ENCODE measurements around the gene OPCML. TPM values are rescaled to one million over a fixed set of nuclear protein-coding genes. Genes with fewer than 3 reads are reported as not detected.

Gene OPCML
- total RNA-seq, 3 donors from 2014 or later = not detected

DNA sequence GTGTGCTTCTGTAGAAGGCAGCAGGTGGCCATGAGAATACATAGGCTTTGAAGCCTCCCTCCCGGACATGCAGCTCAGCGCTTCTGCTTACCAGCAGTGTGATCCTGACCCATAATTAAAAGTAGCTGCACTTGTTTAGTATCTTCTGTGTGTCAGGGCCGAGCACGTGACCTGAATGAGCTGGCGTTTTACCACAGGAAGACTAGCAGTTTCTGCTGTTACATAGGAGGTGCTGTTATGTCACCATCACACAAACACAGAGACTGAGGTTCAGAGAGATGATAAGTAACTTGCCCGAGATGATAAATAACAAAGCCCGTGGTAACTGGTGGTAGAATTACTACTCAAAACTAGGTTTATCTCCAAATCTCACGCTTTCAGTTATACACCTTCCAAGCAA is 329.5 kb downstream of the OPCML start:
- DNase-seq (no peak), ATAC-seq (no peak)
- Mint-ChIP-seq H3K36me3 (ENCODE audit: insufficient read depth) (no peaks in the 10 kb centered on the region), H3K4me1 (ENCODE audit: low read depth) (no peaks in the 10 kb centered on the region), H3K9me3 (peaks cover 3% of the 10 kb centered on the region), H3K4me3 (no peak overlapping the region), H3K27me3 (ENCODE audit: low read depth) (no peaks in the 10 kb centered on the region)

GRCh38 chr11:133198438-133198837 is 333.9 kb downstream of the OPCML start:
- peaks cover 3% of the 10 kb centered on the region for H3K9me3 Mint-ChIP-seq
- ATAC-seq (no peak), DNase-seq (no peak)
- no peak overlapping the region for H3K4me3 Mint-ChIP-seq
- no peaks in the 10 kb centered on the region for H3K4me1 Mint-ChIP-seq (ENCODE audit: low read depth)
- no peaks in the 10 kb centered on the region for H3K36me3 Mint-ChIP-seq (ENCODE audit: insufficient read depth)
- peaks cover 6% of the 10 kb centered on the region for H3K27me3 Mint-ChIP-seq (ENCODE audit: low read depth)

- Mint-ChIP-seq H3K9me3 (peaks cover 3% of the 10 kb centered on the region), H3K36me3 (ENCODE audit: insufficient read depth) (no peaks in the 10 kb centered on the region), H3K4me1 (ENCODE audit: low read depth) (no peaks in the 10 kb centered on the region), H3K27me3 (ENCODE audit: low read depth) (peaks cover 6% of the 10 kb centered on the region), H3K4me3 (no peak overlapping the region)
- ATAC-seq = no peak
- no peak for DNase-seq
Measured at GRCh38 chr11:133197425-133197824, 334.9 kb downstream of the OPCML start.

- H3K4me3 Mint-ChIP-seq = no peak overlapping the region
Measured at GRCh38 chr11:133191931-133192330, 340.4 kb downstream of the OPCML start.

DNA sequence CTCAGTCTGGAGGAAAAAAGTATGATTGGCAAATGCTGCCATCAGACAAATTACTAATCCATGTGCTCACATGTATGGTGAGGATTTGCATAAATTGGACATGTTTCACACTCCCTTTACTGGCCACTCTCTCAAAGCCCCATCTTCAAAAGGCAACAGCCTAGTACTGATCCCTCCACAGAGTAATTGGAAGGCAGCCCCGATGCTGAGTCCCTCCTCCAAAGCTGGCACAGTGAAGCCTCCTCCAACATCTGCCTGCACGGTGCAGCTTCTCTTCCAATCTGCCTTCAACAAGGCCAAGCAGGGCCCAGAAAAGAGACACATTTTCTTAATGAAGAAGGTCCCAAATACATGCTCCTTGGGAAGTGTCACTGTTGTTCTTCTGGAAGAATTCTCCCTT is 350.6 kb downstream of the OPCML start:
- H3K9me3 Mint-ChIP-seq = no peaks in the 10 kb centered on the region
- no peaks in the 10 kb centered on the region for H3K36me3 Mint-ChIP-seq (ENCODE audit: insufficient read depth)
- H3K4me3 Mint-ChIP-seq = no peak overlapping the region
- DNase-seq = no peak
- ATAC-seq = no peak
- H3K4me1 Mint-ChIP-seq (ENCODE audit: low read depth) = no peaks in the 10 kb centered on the region
- peaks cover 3% of the 10 kb centered on the region for H3K27me3 Mint-ChIP-seq (ENCODE audit: low read depth)

More at GRCh38 chr11:133191931-133192330, 340.4 kb downstream of the OPCML start:
- no peak for ATAC-seq
- H3K36me3 Mint-ChIP-seq (ENCODE audit: insufficient read depth) = no peaks in the 10 kb centered on the region
- no peaks in the 10 kb centered on the region for H3K9me3 Mint-ChIP-seq
- no peaks in the 10 kb centered on the region for H3K4me1 Mint-ChIP-seq (ENCODE audit: low read depth)
- DNase-seq = no peak
- peaks cover 6% of the 10 kb centered on the region for H3K27me3 Mint-ChIP-seq (ENCODE audit: low read depth)

DNA sequence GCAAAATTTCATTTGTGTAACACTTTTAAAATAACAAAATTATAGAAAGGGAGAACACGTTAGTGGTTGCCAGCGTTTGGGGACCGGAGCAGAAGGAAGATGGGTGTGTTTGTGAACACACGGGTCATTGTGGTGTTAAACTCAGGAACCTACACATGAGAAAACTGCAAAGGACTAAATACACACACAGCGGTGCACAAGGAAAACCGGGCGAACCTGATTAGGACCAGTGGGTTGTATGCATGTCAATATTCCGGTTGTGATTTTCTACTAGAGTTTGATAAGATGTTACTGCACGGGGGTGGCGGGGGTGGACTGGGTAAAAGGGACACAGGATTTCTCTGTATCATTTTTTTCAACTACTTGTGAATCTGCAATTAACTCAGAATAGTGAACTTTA is 351.2 kb downstream of the OPCML start:
- no peak for DNase-seq
- Mint-ChIP-seq H3K9me3 (no peaks in the 10 kb centered on the region), H3K27me3 (ENCODE audit: low read depth) (peaks cover 3% of the 10 kb centered on the region), H3K4me1 (ENCODE audit: low read depth) (no peaks in the 10 kb centered on the region), H3K4me3 (no peak overlapping the region), H3K36me3 (ENCODE audit: insufficient read depth) (no peaks in the 10 kb centered on the region)
- ATAC-seq = no peak

GRCh38 chr11:133180201-133180600 is 352.1 kb downstream of the OPCML start:
- DNase-seq (no peak), ATAC-seq (no peak)
- peaks cover 3% of the 10 kb centered on the region for H3K27me3 Mint-ChIP-seq (ENCODE audit: low read depth)
- no peaks in the 10 kb centered on the region for H3K9me3 Mint-ChIP-seq
- no peak overlapping the region for H3K4me3 Mint-ChIP-seq
- no peaks in the 10 kb centered on the region for H3K4me1 Mint-ChIP-seq (ENCODE audit: low read depth)
- no peaks in the 10 kb centered on the region for H3K36me3 Mint-ChIP-seq (ENCODE audit: insufficient read depth)

DNA sequence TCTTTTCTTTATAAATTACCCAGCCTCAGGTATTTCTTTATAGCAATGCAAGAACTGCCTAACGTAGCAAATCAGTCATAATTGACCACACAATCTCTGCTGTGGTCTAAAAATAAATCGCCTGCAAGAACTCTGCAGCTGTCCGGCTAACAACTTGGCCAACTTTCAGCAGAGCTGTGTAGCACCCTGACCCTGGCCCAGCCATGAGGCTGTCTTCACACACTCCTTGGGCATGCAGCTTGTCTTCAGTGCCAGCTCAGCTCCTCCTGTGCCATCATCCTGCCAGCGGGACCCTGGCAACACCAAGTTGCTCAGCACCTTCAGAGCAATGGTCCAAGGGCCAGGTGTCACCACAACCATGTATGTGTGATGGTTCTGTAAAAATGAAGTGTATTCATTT is 355.6 kb downstream of the OPCML start:
- no peak overlapping the region for H3K4me3 Mint-ChIP-seq
- ATAC-seq = no peak
- DNase-seq = no peak
- H3K4me1 Mint-ChIP-seq (ENCODE audit: low read depth) = no peaks in the 10 kb centered on the region
- H3K9me3 Mint-ChIP-seq = no peaks in the 10 kb centered on the region
- peaks cover 3% of the 10 kb centered on the region for H3K27me3 Mint-ChIP-seq (ENCODE audit: low read depth)
- no peaks in the 10 kb centered on the region for H3K36me3 Mint-ChIP-seq (ENCODE audit: insufficient read depth)

DNA sequence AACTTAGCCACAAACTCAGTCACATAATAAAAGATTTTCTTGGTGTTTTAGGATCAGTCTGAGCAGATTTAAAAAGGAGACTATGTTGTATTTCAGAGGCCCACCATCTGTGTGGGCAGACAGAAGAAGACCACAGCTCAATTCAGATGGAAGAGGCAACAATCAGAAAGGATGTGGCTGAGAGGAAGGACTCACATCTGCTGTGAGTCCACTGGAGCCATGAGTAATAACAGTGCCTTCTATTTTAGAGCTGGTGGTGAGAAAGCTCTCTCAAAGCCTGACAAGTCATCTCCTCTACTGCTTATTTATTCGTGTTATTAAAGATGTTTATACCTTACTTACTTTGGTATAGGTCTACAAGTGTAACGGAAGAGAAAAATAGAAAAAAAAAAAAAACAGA is 357.2 kb downstream of the OPCML start:
- H3K4me1 Mint-ChIP-seq (ENCODE audit: low read depth) = no peaks in the 10 kb centered on the region
- H3K4me3 Mint-ChIP-seq = no peak overlapping the region
- ATAC-seq (no peak), DNase-seq (no peak)
- H3K27me3 Mint-ChIP-seq (ENCODE audit: low read depth) = peaks cover 3% of the 10 kb centered on the region
- H3K36me3 Mint-ChIP-seq (ENCODE audit: insufficient read depth) = no peaks in the 10 kb centered on the region
- no peaks in the 10 kb centered on the region for H3K9me3 Mint-ChIP-seq

DNA sequence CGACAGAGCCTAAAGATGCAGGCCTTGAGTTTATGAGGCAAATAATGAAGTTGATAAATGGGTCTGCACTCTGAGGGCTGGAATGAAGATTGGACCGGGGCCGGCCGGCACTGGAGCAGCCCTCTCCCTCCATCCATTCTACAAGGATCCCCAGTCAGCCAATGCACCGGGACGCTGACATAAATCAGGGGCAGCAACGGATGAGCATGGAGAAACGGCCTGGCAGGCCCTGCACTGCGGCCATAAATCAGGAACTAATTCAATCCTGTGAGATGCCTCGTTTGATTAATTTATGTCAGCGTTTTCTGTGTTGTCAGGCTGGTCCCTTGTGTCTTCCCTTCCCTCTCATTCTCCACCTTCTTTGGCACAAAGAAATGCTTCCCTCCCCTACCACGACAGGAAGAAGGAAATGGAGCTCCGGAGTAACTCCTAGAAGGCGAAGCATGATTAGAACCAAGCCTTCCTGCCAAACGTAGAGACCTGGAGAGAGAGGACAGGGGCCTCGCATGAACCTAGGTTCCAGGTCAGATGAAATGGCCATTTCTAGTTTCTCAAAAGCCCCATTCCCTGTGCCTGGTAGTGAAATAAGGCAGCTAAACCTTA is 358.4 kb downstream of the OPCML start:
- H3K36me3 Mint-ChIP-seq (ENCODE audit: insufficient read depth) = no peaks in the 10 kb centered on the region
- no peaks in the 10 kb centered on the region for H3K4me1 Mint-ChIP-seq (ENCODE audit: low read depth)
- no peak for ATAC-seq
- H3K9me3 Mint-ChIP-seq = no peaks in the 10 kb centered on the region
- H3K27me3 Mint-ChIP-seq (ENCODE audit: low read depth) = no peaks in the 10 kb centered on the region
- DNase-seq = no peak
- H3K4me3 Mint-ChIP-seq = no peak overlapping the region

- Mint-ChIP-seq H3K4me1 (ENCODE audit: low read depth) (no peaks in the 10 kb centered on the region), H3K27me3 (ENCODE audit: low read depth) (no peaks in the 10 kb centered on the region), H3K36me3 (ENCODE audit: insufficient read depth) (no peaks in the 10 kb centered on the region), H3K4me3 (no peak overlapping the region), H3K9me3 (no peaks in the 10 kb centered on the region)
- ATAC-seq = no peak
- no peak for DNase-seq
Measured at GRCh38 chr11:133172349-133172748, 360.0 kb downstream of the OPCML start.

DNA sequence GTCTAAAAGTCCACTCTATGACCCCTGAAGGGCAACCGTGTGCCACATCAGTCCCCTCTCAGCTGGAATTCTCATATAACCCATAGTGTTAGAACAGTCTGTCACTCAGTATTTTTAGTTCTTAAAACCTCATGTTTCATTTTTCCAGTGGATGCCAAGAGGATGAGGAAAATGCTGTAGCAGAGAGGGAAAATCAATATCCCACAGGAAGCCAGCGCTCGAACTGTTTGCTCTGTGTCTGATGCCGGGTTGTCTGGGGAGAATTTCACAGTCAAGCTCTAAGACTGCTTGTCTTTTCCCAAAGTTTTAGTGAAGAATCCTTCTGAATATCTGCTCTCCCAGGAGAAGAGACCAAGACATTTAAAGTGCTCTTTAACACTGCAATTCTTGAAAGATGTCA is 360.9 kb downstream of the OPCML start:
- H3K4me3 Mint-ChIP-seq = no peak overlapping the region
- no peak for DNase-seq
- H3K27me3 Mint-ChIP-seq (ENCODE audit: low read depth) = no peaks in the 10 kb centered on the region
- no peaks in the 10 kb centered on the region for H3K36me3 Mint-ChIP-seq (ENCODE audit: insufficient read depth)
- H3K9me3 Mint-ChIP-seq = no peaks in the 10 kb centered on the region
- H3K4me1 Mint-ChIP-seq (ENCODE audit: low read depth) = no peaks in the 10 kb centered on the region
- ATAC-seq = no peak

DNA sequence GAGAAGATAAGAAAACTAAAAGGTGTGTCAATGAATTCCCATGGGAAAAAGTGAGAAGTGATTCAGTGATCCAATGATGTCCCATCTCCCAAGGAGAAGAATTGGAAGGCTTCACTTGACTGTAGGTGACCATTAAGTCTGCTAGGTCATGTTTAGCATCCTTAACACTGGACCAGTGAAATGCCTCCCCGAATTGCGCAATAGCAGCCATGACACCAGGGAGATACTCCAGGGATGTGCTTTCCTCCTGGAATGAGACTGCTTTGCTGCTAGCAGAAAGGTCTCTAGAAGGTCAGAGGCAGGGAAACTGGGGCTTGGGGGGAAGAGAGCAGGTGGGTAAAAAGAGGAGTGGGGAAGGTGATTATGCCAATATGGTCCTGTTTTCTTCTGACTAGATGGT is 364.3 kb downstream of the OPCML start:
- Mint-ChIP-seq H3K4me3 (no peak overlapping the region), H3K9me3 (no peaks in the 10 kb centered on the region), H3K4me1 (ENCODE audit: low read depth) (no peaks in the 10 kb centered on the region), H3K27me3 (ENCODE audit: low read depth) (no peaks in the 10 kb centered on the region), H3K36me3 (ENCODE audit: insufficient read depth) (no peaks in the 10 kb centered on the region)
- DNase-seq = no peak
- ATAC-seq = no peak

DNA sequence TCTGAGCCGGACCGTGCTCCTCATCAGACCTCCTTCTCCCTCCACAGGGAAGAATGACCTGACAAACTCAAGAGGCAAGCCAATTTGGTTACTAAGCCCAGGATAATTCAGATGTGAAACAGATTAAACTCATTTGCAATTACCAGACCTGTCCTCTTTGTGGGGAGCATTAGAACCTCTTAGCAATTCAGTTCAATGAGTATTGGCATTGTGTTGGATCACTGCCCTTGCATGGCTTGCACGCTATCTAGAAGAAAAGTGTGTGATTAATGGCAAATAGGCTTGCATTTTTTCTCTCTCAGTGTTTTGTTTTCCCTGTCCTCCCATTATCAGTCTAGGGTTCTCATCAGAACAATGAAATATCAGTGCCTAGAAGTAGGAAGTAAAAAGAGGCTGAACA is 365.6 kb downstream of the OPCML start:
- Mint-ChIP-seq H3K9me3 (no peaks in the 10 kb centered on the region), H3K27me3 (ENCODE audit: low read depth) (peaks cover 2% of the 10 kb centered on the region), H3K4me1 (ENCODE audit: low read depth) (no peaks in the 10 kb centered on the region), H3K4me3 (no peak overlapping the region), H3K36me3 (ENCODE audit: insufficient read depth) (no peaks in the 10 kb centered on the region)
- ATAC-seq (no peak), DNase-seq (no peak)

GRCh38 chr11:133164986-133165385 is 367.3 kb downstream of the OPCML start:
- ATAC-seq (no peak), DNase-seq (no peak)
- H3K9me3 Mint-ChIP-seq = no peaks in the 10 kb centered on the region
- peaks cover 2% of the 10 kb centered on the region for H3K27me3 Mint-ChIP-seq (ENCODE audit: low read depth)
- no peak overlapping the region for H3K4me3 Mint-ChIP-seq
- no peaks in the 10 kb centered on the region for H3K36me3 Mint-ChIP-seq (ENCODE audit: insufficient read depth)
- H3K4me1 Mint-ChIP-seq (ENCODE audit: low read depth) = no peaks in the 10 kb centered on the region
